H1 (cell line): ENCODE results near the gene SERHL2. TPM values are rescaled to one million over a fixed set of nuclear protein-coding genes. Genes with fewer than 3 reads are reported as not detected.

ENCODE experiments used
- CTCF ChIA-PET: fragments of 300-600 bp; sonication (Branson Sonifier 250); formaldehyde crosslinking; loops from one replicate; lab custom pipeline; 2021; ENCODE audit not compliant: partially characterized antibody; lab: Charles Lee
- POLR2A ChIA-PET: fragments of 300-600 bp; sonication (Branson Sonifier 250); formaldehyde crosslinking; loops from one replicate; lab custom pipeline; 2021; ENCODE audit warnings: inconsistent platforms; ENCODE audit not compliant: partially characterized antibody; lab: Charles Lee
- DNase-seq, 2 experiments: peaks; one replicate each; pipeline versions ENCODE4 v3.0.0 to v3.0.0-alpha.2; 2010 to 2022; ENCODE audit warnings: low spot score in 2 of 2, low read depth in 1 of 2, mixed read lengths in 1 of 2
- FAIRE-seq: peaks from 2 replicates; lab custom pipeline; 2011; peaks lifted over from hg19 to GRCh38; lab: Jason Lieb, UNC
- H2AFZ ChIP-seq: 2 replicates; pipeline ENCODE4 v1.8.1; 2012; ENCODE audit warnings: low read length, inconsistent platforms
- H2AK5ac ChIP-seq: 2 replicates; pipeline ENCODE4 v1.6.1; 2013; ENCODE audit warnings: low read depth, low read length
- H2BK120ac ChIP-seq: replicated peaks from 2 replicates; pipeline ENCODE3; 2013; ENCODE audit warnings: low read depth, low read length, inconsistent platforms
- H2BK12ac ChIP-seq: 2 replicates; pipeline ENCODE4 v1.6.1; 2013; ENCODE audit warnings: low read depth, low read length
- H2BK15ac ChIP-seq: 2 replicates; pipeline ENCODE4 v1.6.1; 2013; ENCODE audit warnings: low read length
- H2BK20ac ChIP-seq: 2 replicates; pipeline ENCODE4 v1.6.1; 2013; ENCODE audit warnings: low read length
- H2BK5ac ChIP-seq: 2 replicates; pipeline ENCODE4 v1.6.1; 2013; ENCODE audit warnings: low read depth, low read length
- H3K14ac ChIP-seq: 2 replicates; pipeline ENCODE4 v1.6.1; 2013; ENCODE audit warnings: inconsistent platforms; ENCODE audit not compliant: insufficient read length
- H3K18ac ChIP-seq: 2 replicates; pipeline ENCODE4 v1.6.1; 2013; ENCODE audit warnings: low read length; ENCODE audit errors: extremely low read depth
- H3K23ac ChIP-seq: 2 replicates; pipeline ENCODE4 v1.6.1; 2013; ENCODE audit warnings: inconsistent platforms; ENCODE audit not compliant: insufficient read length
- H3K23me2 ChIP-seq: 2 replicates; pipeline ENCODE4 v1.6.1; 2013; ENCODE audit warnings: low read depth, low read length
- H3K27ac ChIP-seq: 2 replicates; pipeline ENCODE4 v1.6.1; 2011; ENCODE audit warnings: low read depth, low read length, inconsistent platforms
- H3K27me3 ChIP-seq, 4 experiments: replicated peaks in 1 of 4; 1 replicate in 1 of 4; 2 replicates in 3 of 4; pipeline versions ENCODE4 v1.6.1 to v1.8.1; 2011 to 2013; ENCODE audit warnings: low read length in 3 of 4, mild to moderate bottlenecking in 3 of 4, inconsistent platforms in 2 of 4, mixed read lengths in 2 of 4, moderate library complexity in 1 of 4; ENCODE audit not compliant: control insufficient read depth in 3 of 4, insufficient read depth in 3 of 4; ENCODE audit errors: extremely low read depth in 1 of 4
- H3K36me3 ChIP-seq, 4 experiments: 2 replicates each; pipeline versions ENCODE4 v1.6.1 to v1.8.1; 2011 to 2013; ENCODE audit warnings: mild to moderate bottlenecking in 4 of 4, low read length in 3 of 4, moderate library complexity in 2 of 4, control low read depth in 1 of 4, inconsistent platforms in 1 of 4; ENCODE audit not compliant: insufficient read depth in 4 of 4, control insufficient read depth in 2 of 4
- H3K4ac ChIP-seq: replicated peaks from 2 replicates; pipeline ENCODE3; 2013; ENCODE audit warnings: low read length, low read depth, mixed read lengths, inconsistent platforms; ENCODE audit not compliant: insufficient read length
- H3K4me1 ChIP-seq, 4 experiments: replicated peaks in 1 of 4; 1 replicate in 1 of 4; 2 replicates in 3 of 4; pipeline versions ENCODE4 v1.6.1 to v1.8.1; 2011 to 2013; ENCODE audit warnings: low read length in 3 of 4, inconsistent platforms in 2 of 4, mixed read lengths in 1 of 4; ENCODE audit not compliant: insufficient read depth in 4 of 4, control insufficient read depth in 3 of 4
- H3K4me2 ChIP-seq, 2 experiments: 2 replicates each; pipeline versions ENCODE4 v1.6.1 to v1.8.1; 2011 to 2013; ENCODE audit warnings: low read depth in 2 of 2, low read length in 2 of 2, control low read depth in 1 of 2, inconsistent platforms in 1 of 2, mild to moderate bottlenecking in 1 of 2; ENCODE audit not compliant: insufficient read depth in 1 of 2
- H3K4me3 ChIP-seq, 4 experiments: fragments of 200-600, 300-600 bp in 1 of 4; sonication (generic), shearing (Covaris generic), sonication (Bioruptor Twin) in 1 of 4; 2 replicates each; pipeline versions ENCODE4 v1.5.1 to v1.8.1; 2011 to 2016; ENCODE audit warnings: low read length in 4 of 4, low read depth in 3 of 4, control low read depth in 2 of 4, inconsistent platforms in 2 of 4, mild to moderate bottlenecking in 2 of 4, mixed read lengths in 1 of 4, moderate library complexity in 1 of 4; ENCODE audit not compliant: insufficient read depth in 2 of 4; ENCODE audit errors: extremely low read depth in 1 of 4
- H3K56ac ChIP-seq: replicated peaks from 2 replicates; pipeline ENCODE3; 2013; ENCODE audit warnings: low read depth, mild to moderate bottlenecking, mixed read lengths, low read length, inconsistent platforms; ENCODE audit not compliant: insufficient read length
- H3K79me1 ChIP-seq: 2 replicates; pipeline ENCODE4 v1.6.1; 2013; ENCODE audit warnings: low read depth, low read length, control low read depth
- H3K79me2 ChIP-seq, 2 experiments: 2 replicates each; pipeline versions ENCODE4 v1.6.1 to v1.8.1; 2012 to 2013; ENCODE audit warnings: low read length in 2 of 2, mild to moderate bottlenecking in 2 of 2, inconsistent platforms in 1 of 2; ENCODE audit not compliant: insufficient read depth in 2 of 2, control insufficient read depth in 1 of 2
- H3K9ac ChIP-seq, 4 experiments: replicated peaks in 1 of 4; 1 replicate in 1 of 4; 2 replicates in 3 of 4; pipeline versions ENCODE4 v1.6.1 to v1.8.1; 2011 to 2013; ENCODE audit warnings: low read depth in 3 of 4, low read length in 3 of 4, control low read depth in 2 of 4, mild to moderate bottlenecking in 2 of 4, moderate library complexity in 2 of 4, inconsistent platforms in 1 of 4; ENCODE audit errors: extremely low read depth in 1 of 4
- H3K9me3 ChIP-seq, 2 experiments: 2 replicates each; pipeline versions ENCODE4 v1.6.1 to v1.8.1; 2012 to 2013; ENCODE audit warnings: mild to moderate bottlenecking in 2 of 2, moderate library complexity in 2 of 2, control low read depth in 1 of 2, inconsistent platforms in 1 of 2, low read depth in 1 of 2, low read length in 1 of 2, mixed read lengths in 1 of 2; ENCODE audit not compliant: insufficient read depth in 2 of 2
- H4K20me1 ChIP-seq, 2 experiments: replicated peaks in 1 of 2; 2 replicates each; pipeline versions ENCODE3 to v1.8.1; 2011 to 2013; ENCODE audit warnings: inconsistent platforms in 2 of 2, low read length in 2 of 2, mild to moderate bottlenecking in 1 of 2; ENCODE audit not compliant: insufficient read depth in 2 of 2, control insufficient read depth in 1 of 2
- H4K5ac ChIP-seq: 2 replicates; pipeline ENCODE4 v1.6.1; 2013; ENCODE audit warnings: low read length, low read depth, mixed read lengths, inconsistent platforms; ENCODE audit not compliant: insufficient read length
- H4K8ac ChIP-seq: 2 replicates; pipeline ENCODE4 v1.8.0; 2013; ENCODE audit warnings: mild to moderate bottlenecking, moderate library complexity, low read length, inconsistent platforms; ENCODE audit not compliant: insufficient read depth; ENCODE audit errors: extremely low read depth
- H4K91ac ChIP-seq: replicated peaks from 2 replicates; pipeline ENCODE3; 2013; ENCODE audit warnings: low read length, mixed read lengths, inconsistent platforms; ENCODE audit not compliant: insufficient read length
- ATF3 ChIP-seq: IDR thresholded peaks from 2 replicates; pipeline ENCODE4 v1.6.1; 2011; ENCODE audit warnings: low read depth, mild to moderate bottlenecking, low read length; ENCODE audit not compliant: insufficient read depth
- CBX8 ChIP-seq: fragments of 300-800, 300-1000 bp; sonication (generic); IDR thresholded peaks from 2 replicates; pipeline ENCODE4 v1.7.1; 2016; ENCODE audit warnings: low read depth, low read length, borderline replicate concordance
- CREB1 ChIP-seq: IDR thresholded peaks from 2 replicates; pipeline ENCODE4 v1.6.1; 2012; ENCODE audit warnings: inconsistent platforms
- NRF1 ChIP-seq: IDR thresholded peaks from 2 replicates; pipeline ENCODE4 v1.6.1; 2011; ENCODE audit warnings: mild to moderate bottlenecking, low read depth, low read length, improper control_type of control experiment
- POLR2A ChIP-seq, 2 experiments: IDR thresholded peaks; 1 replicate in 1 of 2; 2 replicates in 1 of 2; pipeline ENCODE4 v1.6.1; 2011; ENCODE audit warnings: low read depth in 2 of 2, low read length in 2 of 2, mild to moderate bottlenecking in 2 of 2; ENCODE audit errors: control extremely low read depth in 1 of 2
- SUZ12 ChIP-seq: fragments of 200-600 bp; sonication (generic); IDR thresholded peaks from 2 replicates; pipeline ENCODE4 v1.6.1; 2012; ENCODE audit warnings: mild to moderate bottlenecking, inconsistent platforms, low read length, moderate library complexity, mixed read lengths
- TCF12 ChIP-seq: IDR thresholded peaks from 2 replicates; pipeline ENCODE4 v1.6.1; 2011; ENCODE audit warnings: low read depth, mild to moderate bottlenecking, low read length
- WGBS, 2 experiments: shearing (Covaris generic) in 1 of 2; methylation state at CpG; one replicate each; pipeline versions ENCODE4 v1.1.6 to v1.1.7; 2013 to 2015; ENCODE audit warnings: low lambda C conversion rate in 2 of 2, mixed read lengths in 2 of 2, inconsistent platforms in 1 of 2, low coverage in 1 of 2, missing lambda C conversion rate in 1 of 2; ENCODE audit not compliant: insufficient replicate concordance in 2 of 2, insufficient coverage in 1 of 2, insufficient read length in 1 of 2; ENCODE audit errors: extremely low coverage in 1 of 2, missing lambda C conversion rate in 1 of 2; 5-methylcytosine and 5-hydroxymethylcytosine counted together
- polyA plus RNA-seq, 7 experiments: library from polyadenylated mRNA; depleted of rRNA in 3 of 7; stranded (reverse) in 5 of 7; unstranded in 2 of 7; fragments of >200 nt in 5 of 7; fragments of 200-250 nt in 2 of 7; gene quantifications; 1 replicate in 5 of 7; 2 replicates in 1 of 7; 4 replicates in 1 of 7; pipeline versions ENCODE4 v1.2.1 to v1.2.3, GENCODE V29; 2011 to 2013; ENCODE audit warnings: missing spikeins in 2 of 7, mixed read lengths in 2 of 7
- total RNA-seq: library from RNA; stranded (reverse); fragmentation: NEBNext Ultra II Directional; extraction: Animal tissue kit (Norgen Biotek cat#: 25700); gene quantifications from 2 replicates; pipeline ENCODE4 v1.2.1, GENCODE V29; 2021

SERHL2 gene
- total and polyA plus RNA-seq, 2 of the 8 experiments (the other 6 are each of a cell fraction or from before 2014, with no cell fraction given) = 0.91 TPM; not detected in 1

GRCh38 chr22:42603427-42603826 is 49.7 kb downstream of the SERHL2 start:
- peaks cover 21 to 54% (median 44%) of the 10 kb centered on the region in 4 experiments for H3K36me3 ChIP-seq
- no peak overlapping the region for H3K14ac ChIP-seq
- H2BK15ac ChIP-seq = no peak overlapping the region
- peaks cover 10% of the 10 kb centered on the region for H3K79me1 ChIP-seq
- H3K18ac ChIP-seq = no peak overlapping the region
- H3K4me2 ChIP-seq = no peak overlapping the region
- TF ChIP-seq CREB1 = no peak
- no peak for TF ChIP-seq ATF3
- no peak for TF ChIP-seq SUZ12
- no peak for TF ChIP-seq NRF1
- TF ChIP-seq TCF12 = no peak
- TF ChIP-seq CBX8 = no peak
- no peak for TF ChIP-seq POLR2A (IDR thresholded peaks at IDR 0.05; ENCODE audit: control extremely low read depth in 1 of 2, low read depth in 2 of 2, low read length in 2 of 2)
- H3K79me2 ChIP-seq = peaks cover 11 to 63% of the 10 kb centered on the region in 2 experiments
- 89% methylated on average over 2 of the region's 2 CpGs; no CpG with 5 or more reads in 1 of the 2 experiments for WGBS, 2 experiments
- ChIA-PET POLR2A (interaction anchor here (0.6 to 28.3 kb wide), 4 partner anchors 7 to 104 kb away, joined by 3 to 399 read pairs (median 202); partner anchors contain the start of gene POLDIP3), CTCF (interaction anchor here (1.2 to 1.7 kb wide), 2 partner anchors 10 to 19 kb away, joined by 4 read pairs; no protein-coding TSS in a partner anchor)
- H3K27ac ChIP-seq = no peak overlapping the region
- DNase-seq (no peak), FAIRE-seq (no peak)
- no peak overlapping the region for H3K56ac ChIP-seq
- no peak overlapping the region for H3K4ac ChIP-seq
- H3K9me3 ChIP-seq = peaks cover 0 to 5% of the 10 kb centered on the region in 2 experiments; a peak in 1 of 4 replicates
- no peak overlapping the region for H4K91ac ChIP-seq
- H3K4me1 ChIP-seq = 0 out of 7 replicates have a peak, but pooled peaks cover 0 to under 1% (median 0%) of the 10 kb centered on the region in 4 experiments
- no peak overlapping the region for H3K4me3 ChIP-seq
- H2BK120ac ChIP-seq = no peak overlapping the region
- H2AK5ac ChIP-seq = no peak overlapping the region
- H4K5ac ChIP-seq = no peak overlapping the region
- no peak overlapping the region for H3K9ac ChIP-seq
- H4K20me1 ChIP-seq = peaks cover 13 to 24% of the 10 kb centered on the region in 2 experiments
- no peak overlapping the region for H2AFZ ChIP-seq
- no peak overlapping the region for H2BK20ac ChIP-seq
- no peak overlapping the region for H2BK5ac ChIP-seq
- no peaks in the 10 kb centered on the region for H3K23me2 ChIP-seq
- no peaks in the 10 kb centered on the region for H3K27me3 ChIP-seq
- H2BK12ac ChIP-seq = no peak overlapping the region
- H4K8ac ChIP-seq = no peak overlapping the region
- no peak overlapping the region for H3K23ac ChIP-seq
